Measurements from ENCODE around the gene PRDM11.
A peak's percentile ranks its signal among the peaks of the same experiment; 100 is the strongest.
"Not testable (repeated sequence)": the region's sequence is repeated elsewhere in the genome, so short reads cannot be mapped to it uniquely, and the experiment has no call there.

The PRDM11 gene

GRCh38 chr11:45243967-45244366, 97.5 kb downstream of the PRDM11 start:
- no peak for DNase-seq

GRCh38 chr11:45245218-45246045, 99.0 kb downstream of the PRDM11 start:
- no peak for DNase-seq

- no peak for DNase-seq
Measured at GRCh38 chr11:45246241-45246640, 99.8 kb downstream of the PRDM11 start.

DNA sequence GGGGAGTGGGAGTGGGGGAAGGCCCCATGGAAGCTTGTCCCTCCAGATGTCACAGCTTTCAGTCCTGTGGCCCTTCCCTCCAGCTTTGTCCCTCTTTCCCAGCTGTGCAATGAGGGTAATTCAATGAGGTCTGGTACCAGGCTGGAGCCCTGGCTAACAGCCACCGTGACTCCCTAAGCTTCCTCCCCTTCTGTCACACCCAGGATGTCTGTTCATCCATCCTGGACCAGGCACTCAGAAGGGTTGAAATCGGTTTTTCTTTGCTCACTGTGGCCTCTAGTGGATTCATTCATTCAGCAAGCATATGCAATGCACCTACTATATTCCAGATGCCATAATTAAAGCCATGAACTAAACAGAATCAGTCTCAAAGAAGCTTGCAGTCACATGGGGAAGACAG, 101.0 kb downstream of the PRDM11 start:
- no peak for DNase-seq

GRCh38 chr11:45248501-45249011, 102.1 kb downstream of the PRDM11 start:
- DNase-seq = no peak

DNA sequence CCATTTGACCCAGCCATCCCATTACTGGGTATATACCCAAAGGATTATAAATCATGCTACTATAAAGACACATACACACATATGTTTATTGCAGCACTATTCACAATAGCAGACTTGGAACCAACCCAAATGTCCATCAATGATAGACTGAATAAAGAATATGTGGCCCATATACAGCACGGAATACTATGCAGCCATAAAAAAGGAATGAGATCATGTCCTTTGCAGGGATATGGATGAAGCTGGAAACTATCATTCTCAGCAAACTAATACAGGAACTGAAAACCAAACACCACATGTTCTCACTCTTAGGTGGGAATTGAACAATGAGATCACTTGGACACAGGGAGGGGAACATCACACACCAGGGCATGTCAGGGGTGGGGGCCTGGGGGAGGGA, 102.9 kb downstream of the PRDM11 start:
- DNase-seq = not testable (repeated sequence)

DNA sequence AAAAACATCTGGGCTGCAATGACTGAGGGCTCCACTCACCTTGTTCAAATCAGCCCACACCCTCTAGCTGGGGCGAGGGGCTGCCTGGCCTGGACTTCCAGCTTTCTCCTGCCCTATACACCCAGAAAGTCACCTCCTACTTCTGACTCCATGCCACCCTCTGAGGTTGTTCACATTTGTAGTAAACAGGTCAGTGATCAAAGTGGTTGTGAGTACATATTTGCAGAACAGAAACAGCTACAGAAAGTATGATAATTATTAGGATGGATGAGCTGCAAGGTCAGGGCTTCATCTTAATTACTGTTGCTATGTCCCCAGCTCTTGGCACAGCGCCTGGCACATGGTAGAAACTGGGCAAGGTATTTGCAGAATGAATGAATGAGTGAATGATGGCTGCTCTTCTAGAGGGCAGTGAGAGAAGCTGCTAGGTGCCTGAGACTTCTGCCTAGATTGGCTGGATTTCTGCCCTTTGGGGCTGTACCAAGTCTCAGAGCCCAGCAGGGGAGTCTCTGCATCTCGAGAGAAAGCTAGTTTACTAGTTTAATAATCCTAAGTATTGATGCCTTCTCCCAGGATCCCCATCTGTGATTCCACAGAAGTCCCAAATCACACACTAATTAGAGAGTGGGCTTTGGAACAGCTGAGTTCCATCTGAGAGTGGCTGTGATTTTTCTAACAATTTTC, 103.7 kb downstream of the PRDM11 start:
- DNase-seq = no peak

- peak; percentile 67 for DNase-seq
Measured at GRCh38 chr11:45252134-45252856, 105.9 kb downstream of the PRDM11 start.

- no peak for DNase-seq
Measured at GRCh38 chr11:45252877-45253276, 106.4 kb downstream of the PRDM11 start.

GRCh38 chr11:45253640-45254039, 107.2 kb downstream of the PRDM11 start:
- DNase-seq = no peak

DNA sequence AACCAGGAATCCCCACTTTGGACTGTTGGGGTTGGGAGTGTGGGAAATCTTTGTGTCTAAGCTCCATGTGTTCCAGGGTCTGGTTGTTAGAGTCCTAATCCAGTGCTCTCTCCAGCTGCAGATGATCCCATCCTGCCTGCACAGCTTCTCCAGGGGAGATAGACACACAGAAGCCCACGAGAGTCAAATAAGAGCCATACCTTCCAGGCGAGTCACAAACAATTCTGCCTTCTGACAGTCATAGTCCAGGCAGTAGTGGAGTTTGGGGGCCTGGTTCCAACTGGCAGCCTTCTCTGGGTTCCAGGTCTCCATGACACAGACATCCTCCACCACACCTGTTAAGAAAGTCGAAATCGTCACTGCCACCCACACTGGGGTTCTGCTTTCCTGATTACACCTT, 107.6 kb downstream of the PRDM11 start:
- no peak for DNase-seq

DNA sequence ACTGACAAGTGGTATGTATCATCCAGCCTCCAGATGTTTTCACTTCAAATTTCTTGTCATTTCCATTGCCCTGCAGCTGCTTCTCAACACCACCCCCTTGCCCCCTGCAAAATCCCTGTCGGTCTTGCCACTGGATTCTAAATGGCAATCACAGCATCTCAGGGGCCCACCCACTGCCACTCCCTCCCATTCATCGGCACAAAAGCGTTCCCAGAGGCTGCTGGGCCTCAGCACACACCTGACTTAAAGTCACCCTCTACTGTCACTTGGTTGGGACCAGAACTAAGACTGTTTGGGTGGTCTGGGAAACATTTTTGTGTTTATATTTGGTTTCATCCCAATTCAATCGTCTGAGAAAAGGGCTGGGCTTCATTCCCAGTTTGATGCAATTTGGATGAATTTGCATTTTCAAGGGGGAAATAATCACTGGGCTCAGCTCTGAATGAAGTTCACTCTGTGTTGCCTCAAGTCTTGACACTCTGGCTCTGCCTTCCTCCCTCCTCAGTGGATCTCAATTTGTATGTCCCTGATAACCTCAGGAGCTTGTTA, 112.6 kb downstream of the PRDM11 start:
- no peak for DNase-seq

DNA sequence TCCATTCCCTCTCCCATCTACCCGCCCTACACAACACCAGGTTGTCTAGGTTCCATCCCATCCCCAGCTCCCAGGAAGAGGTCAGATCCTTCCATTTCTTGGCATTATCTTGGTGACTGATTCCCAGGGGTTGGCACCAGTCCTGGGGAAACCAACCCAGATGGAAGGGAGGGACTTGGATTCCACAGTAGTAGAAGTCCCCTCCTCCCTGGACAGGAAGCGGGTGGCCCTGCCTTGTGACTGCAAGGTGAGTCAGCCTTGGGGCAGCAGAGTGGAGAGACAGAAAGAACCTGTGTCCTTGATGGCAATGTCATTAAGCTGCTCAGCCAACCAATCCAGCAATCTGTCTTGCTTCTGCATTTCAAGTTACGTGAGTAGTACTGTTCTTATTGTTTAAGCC, 113.2 kb downstream of the PRDM11 start:
- no peak for DNase-seq

- DNase-seq = no peak
Measured at GRCh38 chr11:45260071-45260470, 113.6 kb downstream of the PRDM11 start.

GRCh38 chr11:45262900-45263299, 116.5 kb downstream of the PRDM11 start:
- DNase-seq = no peak

DNA sequence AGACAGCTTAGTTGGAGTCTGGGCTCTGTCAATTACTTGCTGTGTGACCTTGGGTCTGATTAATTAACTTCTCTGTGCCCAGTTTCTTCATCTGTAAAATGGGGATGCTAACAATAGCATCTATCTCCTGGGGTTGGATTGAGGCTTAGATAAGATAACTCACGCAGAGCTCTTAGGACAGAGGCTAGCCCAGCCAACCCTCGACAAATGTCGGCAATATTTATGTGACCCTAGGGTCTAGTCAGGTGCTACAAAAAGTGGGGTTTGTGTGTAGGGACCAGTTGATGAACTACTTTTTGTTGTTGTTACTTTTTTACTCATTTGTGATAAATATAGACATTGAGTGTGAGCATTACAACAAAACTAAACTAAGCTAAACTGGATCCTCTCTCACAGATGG, 117.3 kb downstream of the PRDM11 start:
- no peak for DNase-seq

DNA sequence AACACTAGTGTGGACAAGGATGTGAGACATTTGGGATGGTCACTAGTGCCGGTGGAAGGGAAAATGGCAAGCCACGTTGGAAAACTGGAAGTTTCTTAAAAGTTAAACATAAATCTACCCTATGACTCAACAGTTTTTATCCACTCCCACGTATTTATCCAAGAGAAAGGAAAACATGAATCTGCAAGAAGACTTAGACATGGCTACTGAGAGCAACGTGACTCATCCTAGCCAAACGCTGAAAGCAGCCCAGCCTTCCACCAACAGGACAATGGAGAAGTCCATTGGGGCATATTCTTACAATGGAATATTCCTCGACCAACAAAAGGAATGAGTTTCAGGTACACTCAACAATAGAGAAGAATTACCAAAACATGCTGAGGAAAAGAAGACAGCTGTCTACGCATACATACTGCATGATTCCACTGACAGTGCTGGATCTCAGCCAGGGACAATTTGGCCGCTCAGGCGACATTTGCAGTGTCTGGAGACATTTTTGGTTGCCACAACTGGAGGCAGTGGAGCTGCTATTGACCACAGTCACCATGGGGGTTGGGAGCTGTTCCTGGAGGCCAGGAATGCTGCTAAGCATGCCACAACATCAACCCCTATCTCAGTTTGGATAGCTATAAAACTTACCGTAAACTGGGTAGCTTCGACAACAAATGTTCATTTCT, 118.5 kb downstream of the PRDM11 start:
- DNase-seq = no peak

- no peak for DNase-seq
Measured at GRCh38 chr11:45265969-45266675, 119.7 kb downstream of the PRDM11 start.

- DNase-seq = no peak
Measured at GRCh38 chr11:45266676-45267020, 120.2 kb downstream of the PRDM11 start.

- DNase-seq = no peak
Measured at GRCh38 chr11:45267052-45267451, 120.6 kb downstream of the PRDM11 start.

GRCh38 chr11:45267652-45268299, 121.3 kb downstream of the PRDM11 start:
- DNase-seq = no peak

GRCh38 chr11:45269678-45270077, 123.2 kb downstream of the PRDM11 start:
- no peak for DNase-seq

All from retina (tissue), 1 donor.